Naive thymus-derived CD4-positive, alpha-beta T cell (primary cell): ENCODE measurements around the gene BRSK2. TPM values are rescaled to one million over a fixed set of nuclear protein-coding genes. Genes with fewer than 3 reads are reported as not detected.

Experiments used
- ATAC-seq: fragments of 150-1000 bp; cut with Tn5 transposase; 2 replicates; pipeline ENCODE4 v1.10.0; 2021; ENCODE audit warnings: mild to moderate bottlenecking, moderate library complexity
- CTCF ChIA-PET: fragments of 350-600 bp; sonication (Branson Sonifier 250); formaldehyde crosslinking; loops from one replicate; lab custom pipeline; 2021; ENCODE audit warnings: antibody characterized with exemption; lab: Charles Lee
- POLR2A ChIA-PET: fragments of 350-600 bp; sonication (Branson Sonifier 250); formaldehyde crosslinking; loops from one replicate; lab custom pipeline; 2021; ENCODE audit warnings: antibody characterized with exemption, inconsistent platforms; lab: Charles Lee
- DNase-seq, 9 donors: peaks; one replicate each; pipeline versions ENCODE4 v3.0.0 to v3.0.0-alpha.2; 2020 to 2022; ENCODE audit warnings: mixed read lengths in 1 of 9
- H3K27ac ChIP-seq: one replicate; pipeline ENCODE4 v1.7.0; 2013; ENCODE audit warnings: mild to moderate bottlenecking, low read depth, low read length, moderate library complexity
- H3K27me3 ChIP-seq, 2 donors: one replicate each; pipeline ENCODE4 v1.7.0; 2013; ENCODE audit warnings: low read length in 2 of 2, mild to moderate bottlenecking in 2 of 2, moderate library complexity in 2 of 2; ENCODE audit not compliant: control insufficient read depth in 2 of 2, insufficient read depth in 2 of 2
- H3K36me3 ChIP-seq, 3 experiments: 1 replicate in 2 of 3; 2 replicates in 1 of 3; pipeline ENCODE4 v1.7.0; 2013; ENCODE audit warnings: low read length in 3 of 3, mild to moderate bottlenecking in 3 of 3, moderate library complexity in 1 of 3; ENCODE audit not compliant: insufficient read depth in 3 of 3, control insufficient read depth in 2 of 3
- H3K4me1 ChIP-seq, 2 donors: one replicate each; pipeline ENCODE4 v1.7.0; 2013; ENCODE audit warnings: low read length in 2 of 2, mild to moderate bottlenecking in 2 of 2, moderate library complexity in 1 of 2; ENCODE audit not compliant: control insufficient read depth in 2 of 2, insufficient read depth in 2 of 2
- H3K4me3 ChIP-seq: 2 replicates; pipeline ENCODE4 v1.7.0; 2013; ENCODE audit warnings: mild to moderate bottlenecking, low read length
- H3K9me3 ChIP-seq, 3 experiments: 1 replicate in 2 of 3; 2 replicates in 1 of 3; pipeline ENCODE4 v1.7.0; 2013; ENCODE audit warnings: low read length in 3 of 3; ENCODE audit not compliant: control insufficient read depth in 2 of 3
- H3K27ac Mint-ChIP-seq, 9 donors: one replicate each; pipeline ENCODE4 v1.8.0; 2020 to 2022; ENCODE audit warnings: mixed read lengths in 9 of 9, mild to moderate bottlenecking in 8 of 9, moderate library complexity in 5 of 9, inconsistent platforms in 2 of 9
- H3K27me3 Mint-ChIP-seq, 5 donors: one replicate each; pipeline ENCODE4 v1.8.0; 2021 to 2022; ENCODE audit warnings: mixed read lengths in 5 of 5, mild to moderate bottlenecking in 1 of 5
- H3K36me3 Mint-ChIP-seq, 5 donors: one replicate each; pipeline ENCODE4 v1.8.0; 2020 to 2022; ENCODE audit warnings: mixed read lengths in 5 of 5, mild to moderate bottlenecking in 3 of 5, inconsistent platforms in 1 of 5
- H3K4me1 Mint-ChIP-seq, 7 donors: one replicate each; pipeline ENCODE4 v1.8.0; 2020 to 2022; ENCODE audit warnings: mixed read lengths in 7 of 7, mild to moderate bottlenecking in 3 of 7, inconsistent platforms in 1 of 7
- H3K4me3 Mint-ChIP-seq, 10 donors: one replicate each; pipeline ENCODE4 v1.8.0; 2020 to 2022; ENCODE audit warnings: mild to moderate bottlenecking in 10 of 10, mixed read lengths in 10 of 10, moderate library complexity in 6 of 10, inconsistent platforms in 2 of 10
- H3K9me3 Mint-ChIP-seq, 11 donors: one replicate each; pipeline ENCODE4 v1.8.0; 2020 to 2022; ENCODE audit warnings: mixed read lengths in 11 of 11, mild to moderate bottlenecking in 4 of 11, inconsistent platforms in 1 of 11, moderate library complexity in 1 of 11
- intact Hi-C, 2 donors: fragments of 100-400 bp; cut with micrococcal nuclease; formaldehyde crosslinking; loops; one replicate each; pipeline ENCODE4 v1.15.1; 2023
- polyA plus RNA-seq, 2 donors: library from polyadenylated mRNA; unstranded; fragments of 300-500 nt; fragmentation: Illumina TruSeq; gene quantifications; one replicate each; pipeline ENCODE4 v1.2.3, GENCODE V29; 2021
- total RNA-seq, 6 experiments: library from RNA in 5 of 6; stranded (reverse) in 5 of 6; gene quantifications; 1 replicate in 5 of 6; 2 replicates in 1 of 6; pipeline ENCODE4 v1.2.3 and lab custom pipeline; 2021 to 2026

Gene BRSK2
- total and polyA plus RNA-seq, 7 experiments from 2014 or later, result 0.27 to 0.51 (median 0.30) TPM; not detected in 4

- H3K4me1 Mint-ChIP-seq, result peaks cover 9 to 83% (median 62%) of the 10 kb centered on the region in 7 donors
- no peaks in the 10 kb centered on the region for H3K9me3 Mint-ChIP-seq
- ATAC-seq (no peak), DNase-seq (no peak)
- peaks cover 0 to 6% (median 0%) of the 10 kb centered on the region in 5 donors for H3K36me3 Mint-ChIP-seq
- Histone ChIP-seq H3K4me1 (peaks cover 16 to 20% of the 10 kb centered on the region in 2 donors), H3K27me3 (no peaks in the 10 kb centered on the region), H3K9me3 (no peaks in the 10 kb centered on the region), H3K36me3 (no peaks in the 10 kb centered on the region), H3K27ac (no peak overlapping the region), H3K4me3 (no peak overlapping the region)
- ChIA-PET POLR2A (no interaction called here), CTCF (no interaction called here)
- no peaks in the 10 kb centered on the region for H3K27me3 Mint-ChIP-seq
- peak overlapping the region in 4 of 9 donors; percentile 20 to 38 (median 28) for H3K27ac Mint-ChIP-seq
- no peak overlapping the region for H3K4me3 Mint-ChIP-seq
- intact Hi-C loops, result loop anchor here in 1 of 2 donors (10.0 kb wide), 1 partner anchor 397 kb away; no protein-coding TSS in a partner anchor
Observed at GRCh38 chr11:1511937-1512496, 122.3 kb downstream of the BRSK2 start.

Other genes starting within 250 kb of the BRSK2 start
- not detected for gene MUC5AC, start 232.0 kb upstream of the BRSK2 start, total RNA-seq
- not detected for gene MUC5AC, start 232.0 kb upstream of the BRSK2 start, polyA plus RNA-seq
- not detected for gene MUC5B, start 166.9 kb upstream of the BRSK2 start, total RNA-seq
- not detected for gene MUC5B, start 166.9 kb upstream of the BRSK2 start, polyA plus RNA-seq
- 10 to 100 TPM; 39.8 to 63.8 (median 48.7) TPM for gene TOLLIP, start 80.3 kb upstream of the BRSK2 start, total RNA-seq
- 10 to 100 TPM; 20.9 to 26.5 TPM for gene TOLLIP, start 80.3 kb upstream of the BRSK2 start, polyA plus RNA-seq
- 10 to 100 TPM; 38.4 to 59.8 (median 51.2) TPM for gene MOB2, start 96.8 kb downstream of the BRSK2 start, total RNA-seq
- 10 to 100 TPM; 37.6 to 53.8 TPM for gene MOB2, start 96.8 kb downstream of the BRSK2 start, polyA plus RNA-seq
- gene DUSP8, start 182.3 kb downstream of the BRSK2 start, total RNA-seq, result 10 to 100 TPM in 2 of 5 experiments, 1 to 10 TPM in 2, under 1 TPM in 1; 0.41 to 79.3 (median 4.4) TPM
- gene DUSP8, start 182.3 kb downstream of the BRSK2 start, polyA plus RNA-seq, result under 1 TPM; 0.22 to 0.35 TPM
- not detected for gene KRTAP5-1, start 195.3 kb downstream of the BRSK2 start, total RNA-seq
- not detected for gene KRTAP5-1, start 195.3 kb downstream of the BRSK2 start, polyA plus RNA-seq
- gene KRTAP5-2, start 208.4 kb downstream of the BRSK2 start, total RNA-seq, result not detected
- not detected for gene KRTAP5-2, start 208.4 kb downstream of the BRSK2 start, polyA plus RNA-seq
- gene KRTAP5-3, start 218.5 kb downstream of the BRSK2 start, total RNA-seq, result not detected
- not detected for gene KRTAP5-3, start 218.5 kb downstream of the BRSK2 start, polyA plus RNA-seq
- not detected for gene KRTAP5-4, start 232.2 kb downstream of the BRSK2 start, total RNA-seq
- gene KRTAP5-4, start 232.2 kb downstream of the BRSK2 start, polyA plus RNA-seq, result not detected
- gene KRTAP5-5, start 239.8 kb downstream of the BRSK2 start, total RNA-seq, result not detected
- gene KRTAP5-5, start 239.8 kb downstream of the BRSK2 start, polyA plus RNA-seq, result not detected